Fibroblast of mammary gland (primary cell): ENCODE measurements around the gene GIT2.

Experiments used
- DNase-seq: peaks from one replicate; pipeline ENCODE4 v3.0.0-alpha.2; 2010; ENCODE audit warnings: low read depth
- H3K4me3 ChIP-seq: 2 replicates; pipeline ENCODE4 v1.5.1; 2011; ENCODE audit warnings: low read depth, mild to moderate bottlenecking, low read length, moderate library complexity; ENCODE audit not compliant: control insufficient read depth
- CTCF ChIP-seq: conservative IDR thresholded peaks from 2 replicates; pipeline ENCODE4 v1.5.1; 2011; ENCODE audit warnings: low read depth, low read length, inconsistent platforms; ENCODE audit not compliant: control insufficient read depth, insufficient read depth

The GIT2 gene

GRCh38 chr12:109999649-109999971, 3.4 kb upstream of the GIT2 start:
- no peak for DNase-seq
- TF ChIP-seq CTCF: no peak
- peak overlapping the region; percentile 86 for H3K4me3 ChIP-seq

DNA sequence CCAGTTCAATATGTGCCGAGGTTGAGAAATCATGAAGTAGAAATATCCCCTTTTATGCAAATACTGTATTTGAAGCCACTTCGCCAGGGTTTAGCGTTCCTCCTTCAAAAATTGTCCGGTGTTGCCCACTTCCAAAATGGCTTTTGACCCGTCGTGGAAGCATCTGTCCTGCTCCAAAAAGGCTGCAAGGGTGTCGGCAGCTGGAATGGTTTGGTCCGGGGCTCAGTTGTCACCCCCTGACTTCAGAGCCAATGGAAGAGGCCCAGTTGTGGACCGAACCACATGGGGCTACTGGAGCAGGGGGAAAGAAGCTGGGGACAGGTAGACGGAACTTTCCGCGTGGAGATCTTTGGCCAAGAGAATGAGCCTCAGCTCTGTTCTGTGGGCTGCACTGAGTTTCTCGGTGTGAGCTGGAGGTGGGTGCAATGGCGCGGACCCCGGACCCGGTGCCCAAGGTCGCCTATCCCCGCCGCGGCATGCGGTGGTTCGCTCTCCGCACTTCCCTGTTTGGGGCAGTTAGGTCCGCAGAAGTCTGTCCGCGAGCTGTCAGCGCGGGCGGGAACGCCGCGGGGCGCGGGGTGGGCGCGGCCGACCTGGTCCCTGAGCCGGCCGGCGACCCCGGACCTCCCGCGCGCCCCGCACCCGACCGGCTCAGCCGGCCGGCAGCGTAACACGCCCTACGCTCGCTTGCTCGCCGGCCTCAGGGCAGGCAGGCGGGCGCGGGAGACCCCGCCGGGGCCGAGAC, 2.9 kb upstream of the GIT2 start, which contains the start of gene ANKRD13A:
Gene ANKRD13A, plus strand, starts transcription at position 527 of the 745 bp plus-strand sequence. CDS start 259 bp downstream, outside the sequence.
- no peak for TF ChIP-seq CTCF
- DNase-seq: peak; percentile 96
- H3K4me3 ChIP-seq: peak within 1 kb of the TSS; percentile 86

DNA sequence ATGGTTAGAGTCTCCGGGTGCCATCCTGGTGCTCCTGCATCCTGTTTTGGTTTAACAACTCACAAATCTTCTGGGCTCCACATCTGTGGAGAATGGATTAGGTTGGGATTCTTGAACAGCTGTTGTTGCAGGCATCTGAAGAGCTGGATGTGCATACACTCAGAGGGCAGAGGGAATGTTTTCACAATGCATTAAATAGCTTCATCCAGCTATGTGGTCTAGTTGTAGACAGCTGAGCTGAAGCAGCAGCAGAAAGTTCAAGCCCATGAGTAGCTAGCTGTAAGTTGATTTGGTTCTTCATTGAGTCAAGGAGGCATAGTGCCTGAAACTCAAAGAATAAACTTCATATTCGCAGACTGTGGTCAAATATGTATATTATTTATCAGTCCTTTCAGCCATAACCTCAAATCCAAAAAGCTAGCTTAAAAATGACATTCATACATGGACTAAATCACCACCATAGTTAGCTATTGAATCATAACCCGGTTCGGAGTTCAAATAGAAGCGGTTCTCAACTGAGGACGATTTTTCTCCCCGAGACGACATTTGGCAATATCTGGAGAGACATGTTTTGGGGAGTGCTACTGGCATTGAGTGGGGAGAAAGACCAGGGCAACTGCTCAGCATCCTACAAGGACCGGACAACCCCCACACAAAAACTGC, 2.2 kb upstream of the GIT2 start:
- no peak for TF ChIP-seq CTCF
- DNase-seq: no peak
- H3K4me3 ChIP-seq: peak overlapping the region; percentile 86

DNA sequence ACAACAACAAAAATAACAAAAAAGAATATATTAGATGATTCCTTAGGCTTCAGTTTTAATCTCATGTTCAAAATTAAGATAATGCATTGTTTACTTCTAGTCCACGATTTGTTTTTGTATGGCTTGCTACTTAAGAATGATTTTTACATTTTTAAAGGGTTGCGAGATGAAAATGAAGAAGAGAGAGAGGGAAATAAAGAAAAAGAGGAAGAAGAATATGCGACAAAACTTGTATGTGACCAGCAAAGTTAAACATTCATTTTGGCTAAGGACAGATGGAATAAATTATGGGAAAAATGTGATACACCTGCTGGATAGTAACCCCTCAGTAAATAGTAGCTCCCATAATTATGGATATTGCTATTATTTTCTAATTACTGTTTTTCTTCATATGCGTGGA, 1.2 kb upstream of the GIT2 start:
- no peak for DNase-seq
- H3K4me3 ChIP-seq: no peak overlapping the region
- no peak for TF ChIP-seq CTCF

DNA sequence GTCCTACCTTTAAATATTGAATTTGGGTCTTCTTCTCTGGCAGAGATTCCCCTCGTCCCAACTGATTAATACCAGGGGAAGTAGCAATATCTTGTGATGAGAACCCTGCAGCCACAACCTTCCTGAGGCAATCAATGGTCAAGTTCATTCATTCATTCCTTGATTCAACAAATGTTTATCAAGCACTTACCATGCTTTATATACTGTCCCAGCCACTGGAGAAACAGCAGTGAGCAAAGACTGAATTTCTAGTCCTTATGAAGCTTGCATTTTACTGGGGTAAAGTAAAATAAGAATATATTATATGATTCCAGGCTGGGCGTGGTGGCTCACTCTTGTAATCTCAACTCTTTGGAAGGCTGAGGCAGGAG, 300 bp upstream of the GIT2 start:
- peak overlapping the region; percentile 85 for H3K4me3 ChIP-seq
- DNase-seq: no peak
- TF ChIP-seq CTCF: no peak

- no peak for TF ChIP-seq CTCF
Measured at GRCh38 chr12:109995361-109995685, 845 bp downstream of the GIT2 start.

More at GRCh38 chr12:109995361-109995685, 845 bp downstream of the GIT2 start:
- H3K4me3 ChIP-seq: peak overlapping the region; percentile 85
- no peak for DNase-seq
